A204.1 (cell line): ENCODE results near the gene PUS3.
"Not testable (repeated sequence)": the region's sequence is repeated elsewhere in the genome, so short reads cannot be mapped to it uniquely, and the experiment has no call there.

ENCODE experiments used
- FAIRE-seq: peaks from 2 replicates; lab custom pipeline; 2012; peaks lifted over from hg19 to GRCh38; lab: Jason Lieb, UNC

PUS3 gene

GRCh38 chr11:125865354-125865753, 37.7 kb downstream of the PUS3 start:
- not testable (repeated sequence) for FAIRE-seq

DNA sequence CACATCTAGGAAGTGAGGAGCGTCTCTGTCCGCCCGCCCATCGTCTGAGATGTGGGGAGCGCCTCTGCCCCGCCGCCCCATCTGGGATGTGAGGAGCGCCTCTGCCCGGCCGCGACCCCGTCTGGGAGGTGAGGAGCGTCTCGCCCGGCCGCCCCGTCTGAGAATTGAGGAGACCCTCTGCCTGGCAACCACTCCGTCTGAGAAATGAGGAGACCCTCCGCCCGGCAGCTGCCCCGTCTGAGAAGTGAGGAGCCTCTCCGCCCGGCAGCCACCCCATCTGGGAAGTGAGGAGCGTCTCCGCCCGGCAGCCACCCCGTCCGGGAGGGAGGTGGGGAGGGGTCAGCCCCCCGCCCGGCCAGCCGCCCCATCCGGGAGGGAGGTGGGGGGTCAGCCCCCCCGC, 40.2 kb downstream of the PUS3 start:
- FAIRE-seq: not testable (repeated sequence)

GRCh38 chr11:125857670-125858069, 45.3 kb downstream of the PUS3 start:
- FAIRE-seq: not testable (repeated sequence)

DNA sequence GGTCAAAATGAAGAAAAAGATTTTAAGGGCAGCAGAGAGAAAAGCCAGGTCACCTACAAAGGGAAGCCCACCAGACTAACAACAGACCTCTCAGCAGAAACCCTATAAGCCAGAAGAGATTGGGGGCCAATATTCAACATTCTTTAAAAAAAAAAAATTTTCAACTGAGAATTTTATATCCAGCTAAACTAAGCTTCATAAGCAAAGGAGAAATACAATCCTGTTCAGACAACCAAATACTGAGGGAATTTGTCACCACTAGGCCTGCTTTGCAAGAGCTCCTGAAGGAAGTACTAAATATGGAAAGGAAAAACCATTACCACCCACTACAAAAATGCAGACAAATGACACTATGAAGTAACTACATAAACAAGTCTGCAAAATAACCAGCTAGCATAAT, 56.8 kb downstream of the PUS3 start:
- FAIRE-seq: no peak
